H1 (cell line): ENCODE measurements around the gene ITFG2. TPM values are rescaled to one million over a fixed set of nuclear protein-coding genes. Genes with fewer than 3 reads are reported as not detected.

Experiments
- CTCF ChIA-PET: fragments of 300-600 bp; sonication (Branson Sonifier 250); formaldehyde crosslinking; loops from one replicate; lab custom pipeline; 2021; ENCODE audit not compliant: partially characterized antibody; lab: Charles Lee
- POLR2A ChIA-PET: fragments of 300-600 bp; sonication (Branson Sonifier 250); formaldehyde crosslinking; loops from one replicate; lab custom pipeline; 2021; ENCODE audit warnings: inconsistent platforms; ENCODE audit not compliant: partially characterized antibody; lab: Charles Lee
- DNase-seq, 2 experiments: peaks; one replicate each; pipeline versions ENCODE4 v3.0.0 to v3.0.0-alpha.2; 2010 to 2022; ENCODE audit warnings: low spot score in 2 of 2, low read depth in 1 of 2, mixed read lengths in 1 of 2
- FAIRE-seq: peaks from 2 replicates; lab custom pipeline; 2011; peaks lifted over from hg19 to GRCh38; lab: Jason Lieb, UNC
- H2AFZ ChIP-seq: 2 replicates; pipeline ENCODE4 v1.8.1; 2012; ENCODE audit warnings: low read length, inconsistent platforms
- H2AK5ac ChIP-seq: 2 replicates; pipeline ENCODE4 v1.6.1; 2013; ENCODE audit warnings: low read depth, low read length
- H2BK120ac ChIP-seq: replicated peaks from 2 replicates; pipeline ENCODE3; 2013; ENCODE audit warnings: low read depth, low read length, inconsistent platforms
- H2BK12ac ChIP-seq: 2 replicates; pipeline ENCODE4 v1.6.1; 2013; ENCODE audit warnings: low read depth, low read length
- H2BK15ac ChIP-seq: 2 replicates; pipeline ENCODE4 v1.6.1; 2013; ENCODE audit warnings: low read length
- H2BK20ac ChIP-seq: 2 replicates; pipeline ENCODE4 v1.6.1; 2013; ENCODE audit warnings: low read length
- H2BK5ac ChIP-seq: 2 replicates; pipeline ENCODE4 v1.6.1; 2013; ENCODE audit warnings: low read depth, low read length
- H3K14ac ChIP-seq: 2 replicates; pipeline ENCODE4 v1.6.1; 2013; ENCODE audit warnings: inconsistent platforms; ENCODE audit not compliant: insufficient read length
- H3K18ac ChIP-seq: 2 replicates; pipeline ENCODE4 v1.6.1; 2013; ENCODE audit warnings: low read length; ENCODE audit errors: extremely low read depth
- H3K23ac ChIP-seq: 2 replicates; pipeline ENCODE4 v1.6.1; 2013; ENCODE audit warnings: inconsistent platforms; ENCODE audit not compliant: insufficient read length
- H3K23me2 ChIP-seq: 2 replicates; pipeline ENCODE4 v1.6.1; 2013; ENCODE audit warnings: low read depth, low read length
- H3K27ac ChIP-seq: 2 replicates; pipeline ENCODE4 v1.6.1; 2011; ENCODE audit warnings: low read depth, low read length, inconsistent platforms
- H3K27me3 ChIP-seq, 4 experiments: replicated peaks in 1 of 4; 1 replicate in 1 of 4; 2 replicates in 3 of 4; pipeline versions ENCODE4 v1.6.1 to v1.8.1; 2011 to 2013; ENCODE audit warnings: low read length in 3 of 4, mild to moderate bottlenecking in 3 of 4, inconsistent platforms in 2 of 4, mixed read lengths in 2 of 4, moderate library complexity in 1 of 4; ENCODE audit not compliant: control insufficient read depth in 3 of 4, insufficient read depth in 3 of 4; ENCODE audit errors: extremely low read depth in 1 of 4
- H3K36me3 ChIP-seq, 4 experiments: 2 replicates each; pipeline versions ENCODE4 v1.6.1 to v1.8.1; 2011 to 2013; ENCODE audit warnings: mild to moderate bottlenecking in 4 of 4, low read length in 3 of 4, moderate library complexity in 2 of 4, control low read depth in 1 of 4, inconsistent platforms in 1 of 4; ENCODE audit not compliant: insufficient read depth in 4 of 4, control insufficient read depth in 2 of 4
- H3K4ac ChIP-seq: replicated peaks from 2 replicates; pipeline ENCODE3; 2013; ENCODE audit warnings: low read length, low read depth, mixed read lengths, inconsistent platforms; ENCODE audit not compliant: insufficient read length
- H3K4me1 ChIP-seq, 4 experiments: replicated peaks in 1 of 4; 1 replicate in 1 of 4; 2 replicates in 3 of 4; pipeline versions ENCODE4 v1.6.1 to v1.8.1; 2011 to 2013; ENCODE audit warnings: low read length in 3 of 4, inconsistent platforms in 2 of 4, mixed read lengths in 1 of 4; ENCODE audit not compliant: insufficient read depth in 4 of 4, control insufficient read depth in 3 of 4
- H3K4me2 ChIP-seq, 2 experiments: 2 replicates each; pipeline versions ENCODE4 v1.6.1 to v1.8.1; 2011 to 2013; ENCODE audit warnings: low read depth in 2 of 2, low read length in 2 of 2, control low read depth in 1 of 2, inconsistent platforms in 1 of 2, mild to moderate bottlenecking in 1 of 2; ENCODE audit not compliant: insufficient read depth in 1 of 2
- H3K4me3 ChIP-seq, 4 experiments: fragments of 200-600, 300-600 bp in 1 of 4; sonication (generic), shearing (Covaris generic), sonication (Bioruptor Twin) in 1 of 4; 2 replicates each; pipeline versions ENCODE4 v1.5.1 to v1.8.1; 2011 to 2016; ENCODE audit warnings: low read length in 4 of 4, low read depth in 3 of 4, control low read depth in 2 of 4, inconsistent platforms in 2 of 4, mild to moderate bottlenecking in 2 of 4, mixed read lengths in 1 of 4, moderate library complexity in 1 of 4; ENCODE audit not compliant: insufficient read depth in 2 of 4; ENCODE audit errors: extremely low read depth in 1 of 4
- H3K56ac ChIP-seq: replicated peaks from 2 replicates; pipeline ENCODE3; 2013; ENCODE audit warnings: low read depth, mild to moderate bottlenecking, mixed read lengths, low read length, inconsistent platforms; ENCODE audit not compliant: insufficient read length
- H3K79me1 ChIP-seq: 2 replicates; pipeline ENCODE4 v1.6.1; 2013; ENCODE audit warnings: low read depth, low read length, control low read depth
- H3K79me2 ChIP-seq, 2 experiments: 2 replicates each; pipeline versions ENCODE4 v1.6.1 to v1.8.1; 2012 to 2013; ENCODE audit warnings: low read length in 2 of 2, mild to moderate bottlenecking in 2 of 2, inconsistent platforms in 1 of 2; ENCODE audit not compliant: insufficient read depth in 2 of 2, control insufficient read depth in 1 of 2
- H3K9ac ChIP-seq, 4 experiments: replicated peaks in 1 of 4; 1 replicate in 1 of 4; 2 replicates in 3 of 4; pipeline versions ENCODE4 v1.6.1 to v1.8.1; 2011 to 2013; ENCODE audit warnings: low read depth in 3 of 4, low read length in 3 of 4, control low read depth in 2 of 4, mild to moderate bottlenecking in 2 of 4, moderate library complexity in 2 of 4, inconsistent platforms in 1 of 4; ENCODE audit errors: extremely low read depth in 1 of 4
- H3K9me3 ChIP-seq, 2 experiments: 2 replicates each; pipeline versions ENCODE4 v1.6.1 to v1.8.1; 2012 to 2013; ENCODE audit warnings: mild to moderate bottlenecking in 2 of 2, moderate library complexity in 2 of 2, control low read depth in 1 of 2, inconsistent platforms in 1 of 2, low read depth in 1 of 2, low read length in 1 of 2, mixed read lengths in 1 of 2; ENCODE audit not compliant: insufficient read depth in 2 of 2
- H4K20me1 ChIP-seq, 2 experiments: replicated peaks in 1 of 2; 2 replicates each; pipeline versions ENCODE3 to v1.8.1; 2011 to 2013; ENCODE audit warnings: inconsistent platforms in 2 of 2, low read length in 2 of 2, mild to moderate bottlenecking in 1 of 2; ENCODE audit not compliant: insufficient read depth in 2 of 2, control insufficient read depth in 1 of 2
- H4K5ac ChIP-seq: 2 replicates; pipeline ENCODE4 v1.6.1; 2013; ENCODE audit warnings: low read length, low read depth, mixed read lengths, inconsistent platforms; ENCODE audit not compliant: insufficient read length
- H4K8ac ChIP-seq: 2 replicates; pipeline ENCODE4 v1.8.0; 2013; ENCODE audit warnings: mild to moderate bottlenecking, moderate library complexity, low read length, inconsistent platforms; ENCODE audit not compliant: insufficient read depth; ENCODE audit errors: extremely low read depth
- H4K91ac ChIP-seq: replicated peaks from 2 replicates; pipeline ENCODE3; 2013; ENCODE audit warnings: low read length, mixed read lengths, inconsistent platforms; ENCODE audit not compliant: insufficient read length
- CHD2 ChIP-seq: IDR thresholded peaks from 2 replicates; pipeline ENCODE4 v1.6.1; 2012; ENCODE audit warnings: low read length, improper control_type of control experiment
- CTCF ChIP-seq, 3 experiments: IDR thresholded peaks; 1 replicate in 2 of 3; 2 replicates in 1 of 3; pipeline versions ENCODE4 v1.5.1 to v1.6.1; 2011; ENCODE audit warnings: low read length in 3 of 3, mild to moderate bottlenecking in 3 of 3, inconsistent platforms in 2 of 3, low read depth in 1 of 3, moderate library complexity in 1 of 3; ENCODE audit not compliant: insufficient read depth in 1 of 3; ENCODE audit errors: control extremely low read depth in 1 of 3
- SRF ChIP-seq: IDR thresholded peaks from 2 replicates; pipeline ENCODE4 v1.6.1; 2011; ENCODE audit warnings: mild to moderate bottlenecking, low read depth, low read length, moderate library complexity
- WGBS, 2 experiments: shearing (Covaris generic) in 1 of 2; methylation state at CpG; one replicate each; pipeline versions ENCODE4 v1.1.6 to v1.1.7; 2013 to 2015; ENCODE audit warnings: low lambda C conversion rate in 2 of 2, mixed read lengths in 2 of 2, inconsistent platforms in 1 of 2, low coverage in 1 of 2, missing lambda C conversion rate in 1 of 2; ENCODE audit not compliant: insufficient replicate concordance in 2 of 2, insufficient coverage in 1 of 2, insufficient read length in 1 of 2; ENCODE audit errors: extremely low coverage in 1 of 2, missing lambda C conversion rate in 1 of 2; 5-methylcytosine and 5-hydroxymethylcytosine counted together
- polyA plus RNA-seq, 7 experiments: library from polyadenylated mRNA; depleted of rRNA in 3 of 7; stranded (reverse) in 5 of 7; unstranded in 2 of 7; fragments of >200 nt in 5 of 7; fragments of 200-250 nt in 2 of 7; gene quantifications; 1 replicate in 5 of 7; 2 replicates in 1 of 7; 4 replicates in 1 of 7; pipeline versions ENCODE4 v1.2.1 to v1.2.3, GENCODE V29; 2011 to 2013; ENCODE audit warnings: missing spikeins in 2 of 7, mixed read lengths in 2 of 7
- total RNA-seq: library from RNA; stranded (reverse); fragmentation: NEBNext Ultra II Directional; extraction: Animal tissue kit (Norgen Biotek cat#: 25700); gene quantifications from 2 replicates; pipeline ENCODE4 v1.2.1, GENCODE V29; 2021

Gene ITFG2
- total and polyA plus RNA-seq, 2 of the 8 experiments (the other 6 are each of a cell fraction or from before 2014, with no cell fraction given) = 15.0 to 22.9 TPM

GRCh38 chr12:2826036-2826435 lies 13.6 kb downstream of the ITFG2 start:
- H2AFZ ChIP-seq = no peak overlapping the region
- no peak overlapping the region; a peak in 2 of 4 replicates for H3K4me2 ChIP-seq
- H3K27ac ChIP-seq = no peak overlapping the region
- FAIRE-seq (no peak), DNase-seq (no peak)
- H3K4ac ChIP-seq = no peak overlapping the region
- peaks cover 12 to 41% (median 22%) of the 10 kb centered on the region in 4 experiments; a peak in 6 of 8 replicates for H3K36me3 ChIP-seq
- H3K79me1 ChIP-seq = no peaks in the 10 kb centered on the region
- no peak overlapping the region for H2BK120ac ChIP-seq
- no peak overlapping the region for H2BK5ac ChIP-seq
- H3K4me1 ChIP-seq = peaks cover 3 to 15% (median 8%) of the 10 kb centered on the region in 4 experiments; a peak in 6 of 7 replicates
- no peaks in the 10 kb centered on the region for H3K23me2 ChIP-seq
- H4K5ac ChIP-seq = no peak overlapping the region
- H3K56ac ChIP-seq = no peak overlapping the region
- no peaks in the 10 kb centered on the region for H3K79me2 ChIP-seq
- H2AK5ac ChIP-seq = no peak overlapping the region
- H3K9me3 ChIP-seq = no peaks in the 10 kb centered on the region
- no peak overlapping the region for H4K91ac ChIP-seq
- WGBS, 2 experiments = 85% methylated on average over 3 of the region's 3 CpGs; no CpG with 5 or more reads in 1 of the 2 experiments
- ChIA-PET CTCF (interaction anchor here (0.7 to 3.8 kb wide), 5 partner anchors 10 to 209 kb away, joined by 3 to 19 read pairs (median 3); partner anchors contain the start of gene ITFG2), POLR2A (interaction anchor here (0.7 to 8.7 kb wide), 8 partner anchors 8 to 31 kb away, joined by 3 to 58 read pairs (median 4); partner anchors contain the start of genes FKBP4, ITFG2 and NRIP2)
- H3K18ac ChIP-seq = no peak overlapping the region
- no peak overlapping the region for H2BK20ac ChIP-seq
- H3K14ac ChIP-seq = no peak overlapping the region
- no peak overlapping the region for H4K8ac ChIP-seq
- H3K9ac ChIP-seq = no peak overlapping the region
- no peak overlapping the region for H3K4me3 ChIP-seq
- no peaks in the 10 kb centered on the region for H3K27me3 ChIP-seq
- no peak overlapping the region for H2BK15ac ChIP-seq
- H3K23ac ChIP-seq = no peak overlapping the region
- H2BK12ac ChIP-seq = no peak overlapping the region
- H4K20me1 ChIP-seq = peaks cover 2 to 3% of the 10 kb centered on the region in 2 experiments
- no peak for TF ChIP-seq CHD2
- no peak for TF ChIP-seq SRF
- TF ChIP-seq CTCF (IDR thresholded peaks at IDR 0.05; ENCODE audit: control extremely low read depth in 1 of 3, insufficient read depth in 1 of 3, low read depth in 1 of 3, low read length in 3 of 3) = no peak
